ENCODE data around the gene OR1I1.

OR1I1 gene

GRCh38 chr19:15099017-15099582, 17.1 kb downstream of the OR1I1 start:
- no peak for DNase-seq

- peak; percentile 88 for DNase-seq
Measured at GRCh38 chr19:15101479-15102082, 19.6 kb downstream of the OR1I1 start.

- DNase-seq, result no peak
Measured at GRCh38 chr19:15104003-15104402, 22.0 kb downstream of the OR1I1 start.

GRCh38 chr19:15104411-15104810, 22.4 kb downstream of the OR1I1 start:
- DNase-seq, result no peak

GRCh38 chr19:15105044-15105443, 23.0 kb downstream of the OR1I1 start:
- no peak for DNase-seq

GRCh38 chr19:15107061-15108010, 25.3 kb downstream of the OR1I1 start, which contains the start of gene SYDE1:
Gene SYDE1, plus strand, starts transcription at chr19:15107401. Its CDS starts 33 bp downstream, at chr19:15107434.
- DNase-seq, result no peak

GRCh38 chr19:15108145-15108844, 26.3 kb downstream of the OR1I1 start:
- no peak for DNase-seq

GRCh38 chr19:15108845-15109767, 27.1 kb downstream of the OR1I1 start:
- DNase-seq, result no peak

- no peak for DNase-seq
Measured at GRCh38 chr19:15109768-15110417, 27.9 kb downstream of the OR1I1 start.

GRCh38 chr19:15110418-15110815, 28.4 kb downstream of the OR1I1 start:
- no peak for DNase-seq

GRCh38 chr19:15111758-15112157, 29.7 kb downstream of the OR1I1 start:
- DNase-seq, result no peak

GRCh38 chr19:15112385-15112784, 30.4 kb downstream of the OR1I1 start:
- DNase-seq, result no peak

- DNase-seq, result no peak
Measured at GRCh38 chr19:15113245-15114152, 31.5 kb downstream of the OR1I1 start.

- no peak for DNase-seq
Measured at GRCh38 chr19:15114153-15114540, 32.1 kb downstream of the OR1I1 start.

GRCh38 chr19:15115080-15115479, 33.1 kb downstream of the OR1I1 start:
- no peak for DNase-seq

- no peak for DNase-seq
Measured at GRCh38 chr19:15115762-15116615, 34.0 kb downstream of the OR1I1 start.

- no peak for DNase-seq
Measured at GRCh38 chr19:15116856-15117255, 34.8 kb downstream of the OR1I1 start.

- DNase-seq, result no peak
Measured at GRCh38 chr19:15118248-15118647, 36.2 kb downstream of the OR1I1 start.

- no peak for DNase-seq
Measured at GRCh38 chr19:15118789-15119494, 36.9 kb downstream of the OR1I1 start.

Data from OCI-M1 (cell line).